ENCODE data around the gene TUBGCP3. TPM values are rescaled to one million over a fixed set of nuclear protein-coding genes. Genes with fewer than 3 reads are reported as not detected.

TUBGCP3 gene
- total and polyA plus RNA-seq, 4 donors: 10.9 to 40.2 (median 26.9) TPM

GRCh38 chr13:112603641-112604225, 15.8 kb upstream of the TUBGCP3 start:
- no peaks in the 10 kb centered on the region for H3K9me3 ChIP-seq (ENCODE audit: control insufficient read depth in 4 of 4, insufficient read depth in 3 of 4, low read length in 3 of 4)
- no peak overlapping the region for H3K4me3 ChIP-seq
- no peak for ATAC-seq (ENCODE audit: insufficient read depth, low FRiP score)
- no peak for TF ChIP-seq CTCF (IDR thresholded peaks at IDR 0.05; ENCODE audit: control extremely low read depth, extremely low read depth)
- H3K36me3 ChIP-seq (ENCODE audit: control insufficient read depth in 4 of 4, insufficient read depth in 4 of 4, low read length in 4 of 4): no peaks in the 10 kb centered on the region
- H3K9ac ChIP-seq (ENCODE audit: insufficient read depth in 1 of 2, low read length in 2 of 2): no peak overlapping the region
- 65 to 90% methylated on average over 5 of the region's 5 CpGs for WGBS, 2 donors
- H3K27ac ChIP-seq (ENCODE audit: low read depth in 1 of 2, low read length in 1 of 2): no peak overlapping the region
- peaks cover 0 to 4% (median 2%) of the 10 kb centered on the region in 5 donors for H3K4me1 ChIP-seq (ENCODE audit: control insufficient read depth in 5 of 5, insufficient read depth in 5 of 5, low read length in 5 of 5)
- DNase-seq: peak in 2 of 3 donors; percentile 20 to 39
- H3K27me3 ChIP-seq (ENCODE audit: control insufficient read depth in 3 of 3, insufficient read depth in 3 of 3, low read length in 2 of 3): peaks cover 0 to 5% (median 5%) of the 10 kb centered on the region in 3 donors

- no peaks in the 10 kb centered on the region for H3K36me3 ChIP-seq (ENCODE audit: control insufficient read depth in 4 of 4, insufficient read depth in 4 of 4, low read length in 4 of 4)
- no peak overlapping the region for H3K4me3 ChIP-seq
- peaks cover 0 to 4% (median 2%) of the 10 kb centered on the region in 5 donors for H3K4me1 ChIP-seq (ENCODE audit: control insufficient read depth in 5 of 5, insufficient read depth in 5 of 5, low read length in 5 of 5)
- DNase-seq (no peak), ATAC-seq (ENCODE audit: insufficient read depth, low FRiP score) (no peak)
- no peak overlapping the region for H3K27ac ChIP-seq (ENCODE audit: low read depth in 1 of 2, low read length in 1 of 2)
- H3K9me3 ChIP-seq (ENCODE audit: control insufficient read depth in 4 of 4, insufficient read depth in 3 of 4, low read length in 3 of 4): no peaks in the 10 kb centered on the region
- H3K9ac ChIP-seq (ENCODE audit: insufficient read depth in 1 of 2, low read length in 2 of 2): no peak overlapping the region
- WGBS, 2 donors: 86 to 92% methylated on average over 8 of the region's 8 CpGs
- TF ChIP-seq CTCF (IDR thresholded peaks at IDR 0.05; ENCODE audit: control extremely low read depth, extremely low read depth): no peak
- H3K27me3 ChIP-seq (ENCODE audit: control insufficient read depth in 3 of 3, insufficient read depth in 3 of 3, low read length in 2 of 3): no peaks in the 10 kb centered on the region
These were observed 14.2 kb upstream of the TUBGCP3 start for GRCh38 chr13:112602189-112602588.

- H3K27ac ChIP-seq (ENCODE audit: low read depth in 1 of 2, low read length in 1 of 2): no peak overlapping the region
- ATAC-seq (ENCODE audit: insufficient read depth, low FRiP score) (no peak), DNase-seq (peak in 1 of 3 donors; percentile 7)
- no peak for TF ChIP-seq CTCF (IDR thresholded peaks at IDR 0.05; ENCODE audit: control extremely low read depth, extremely low read depth)
- no peak overlapping the region for H3K9ac ChIP-seq (ENCODE audit: insufficient read depth in 1 of 2, low read length in 2 of 2)
- no peaks in the 10 kb centered on the region for H3K27me3 ChIP-seq (ENCODE audit: control insufficient read depth in 3 of 3, insufficient read depth in 3 of 3, low read length in 2 of 3)
- H3K9me3 ChIP-seq (ENCODE audit: control insufficient read depth in 4 of 4, insufficient read depth in 3 of 4, low read length in 3 of 4): no peaks in the 10 kb centered on the region
- 89 to 94% methylated on average over 14 of the region's 14 CpGs for WGBS, 2 donors
- no peaks in the 10 kb centered on the region for H3K36me3 ChIP-seq (ENCODE audit: control insufficient read depth in 4 of 4, insufficient read depth in 4 of 4, low read length in 4 of 4)
- no peak overlapping the region for H3K4me3 ChIP-seq
- H3K4me1 ChIP-seq (ENCODE audit: control insufficient read depth in 5 of 5, insufficient read depth in 5 of 5, low read length in 5 of 5): peaks cover 0 to 4% (median 2%) of the 10 kb centered on the region in 5 donors
These were observed 13.4 kb upstream of the TUBGCP3 start for GRCh38 chr13:112601371-112601770.

- ATAC-seq (ENCODE audit: insufficient read depth, low FRiP score) (no peak), DNase-seq (no peak)
- Histone ChIP-seq H3K4me1 (ENCODE audit: control insufficient read depth in 5 of 5, insufficient read depth in 5 of 5, low read length in 5 of 5) (no peaks in the 10 kb centered on the region), H3K9me3 (ENCODE audit: control insufficient read depth in 4 of 4, insufficient read depth in 3 of 4, low read length in 3 of 4) (no peaks in the 10 kb centered on the region), H3K4me3 (no peak overlapping the region), H3K27me3 (ENCODE audit: control insufficient read depth in 3 of 3, insufficient read depth in 3 of 3, low read length in 2 of 3) (no peaks in the 10 kb centered on the region), H3K36me3 (ENCODE audit: control insufficient read depth in 4 of 4, insufficient read depth in 4 of 4, low read length in 4 of 4) (no peaks in the 10 kb centered on the region), H3K9ac (ENCODE audit: insufficient read depth in 1 of 2, low read length in 2 of 2) (no peak overlapping the region), H3K27ac (ENCODE audit: low read depth in 1 of 2, low read length in 1 of 2) (no peak overlapping the region)
- WGBS, 2 donors: 59 to 71% methylated on average over 2 of the region's 2 CpGs
- TF ChIP-seq CTCF (IDR thresholded peaks at IDR 0.05; ENCODE audit: control extremely low read depth, extremely low read depth): no peak
These were observed 8.3 kb upstream of the TUBGCP3 start for GRCh38 chr13:112596235-112596634.
